ENCODE results near the gene GABARAP.

The GABARAP gene

GRCh38 chr17:7241090-7241733 is 1.0 kb downstream of the GABARAP start:
- DNase-seq (ENCODE audit: low read depth in 2 of 2, low spot score in 1 of 2), result no peak

GRCh38 chr17:7240375-7240774 is 1.9 kb downstream of the GABARAP start:
- no peak for DNase-seq (ENCODE audit: low read depth in 2 of 2, low spot score in 1 of 2)

- DNase-seq (ENCODE audit: low read depth in 2 of 2, low spot score in 1 of 2), result peak; percentile 93 to 97
Observed at GRCh38 chr17:7239091-7240027, 2.9 kb downstream of the GABARAP start, which contains the start of gene PHF23. Gene PHF23, minus strand, starts transcription at chr17:7239457. Its CDS starts 178 bp downstream, at chr17:7239279.

- DNase-seq (ENCODE audit: low read depth in 2 of 2, low spot score in 1 of 2), result no peak
Observed at GRCh38 chr17:7238420-7239090, 3.7 kb downstream of the GABARAP start.

GRCh38 chr17:7237761-7238419 is 4.4 kb downstream of the GABARAP start:
- DNase-seq (ENCODE audit: low read depth in 2 of 2, low spot score in 1 of 2), result peak; percentile 73 to 82

GRCh38 chr17:7237266-7237760 is 4.9 kb downstream of the GABARAP start:
- no peak for DNase-seq (ENCODE audit: low read depth in 2 of 2, low spot score in 1 of 2)

- DNase-seq (ENCODE audit: low read depth in 2 of 2, low spot score in 1 of 2), result no peak
Observed at GRCh38 chr17:7236808-7237207, 5.4 kb downstream of the GABARAP start.

- DNase-seq (ENCODE audit: low read depth in 2 of 2, low spot score in 1 of 2), result no peak
Observed at GRCh38 chr17:7235693-7236665, 6.3 kb downstream of the GABARAP start.

GRCh38 chr17:7234083-7234951 is 7.9 kb downstream of the GABARAP start, which contains the start of gene DVL2:
Gene DVL2, minus strand, starts transcription at chr17:7234517. Its CDS starts 255 bp downstream, at chr17:7234262.
- DNase-seq (ENCODE audit: low read depth in 2 of 2, low spot score in 1 of 2), result peak; percentile 91 to 92

- DNase-seq (ENCODE audit: low read depth in 2 of 2, low spot score in 1 of 2), result no peak
Observed at GRCh38 chr17:7233701-7234082, 8.6 kb downstream of the GABARAP start.

GRCh38 chr17:7232114-7232513 is 10.1 kb downstream of the GABARAP start:
- DNase-seq (ENCODE audit: low read depth in 2 of 2, low spot score in 1 of 2), result no peak

- DNase-seq (ENCODE audit: low read depth in 2 of 2, low spot score in 1 of 2), result no peak
Observed at GRCh38 chr17:7229504-7229903, 12.7 kb downstream of the GABARAP start.

GRCh38 chr17:7228920-7229319 is 13.3 kb downstream of the GABARAP start:
- no peak for DNase-seq (ENCODE audit: low read depth in 2 of 2, low spot score in 1 of 2)

- DNase-seq (ENCODE audit: low read depth in 2 of 2, low spot score in 1 of 2), result no peak
Observed at GRCh38 chr17:7226721-7227710, 15.2 kb downstream of the GABARAP start.

- DNase-seq (ENCODE audit: low read depth in 2 of 2, low spot score in 1 of 2), result no peak
Observed at GRCh38 chr17:7225711-7226331, 16.4 kb downstream of the GABARAP start.

- DNase-seq (ENCODE audit: low read depth in 2 of 2, low spot score in 1 of 2), result no peak
Observed at GRCh38 chr17:7224661-7225111, 17.6 kb downstream of the GABARAP start.

- no peak for DNase-seq (ENCODE audit: low read depth in 2 of 2, low spot score in 1 of 2)
Observed at GRCh38 chr17:7224110-7224509, 18.1 kb downstream of the GABARAP start.
